DND-41 (cell line): Measurements from ENCODE around the gene KRTAP10-6.

Source experiments
- ATAC-seq: fragments of 200-7000 bp; cut with Tn5 transposase; 3 replicates; pipeline ENCODE4 v1.9.1; 2021; ENCODE audit warnings: low read depth; ENCODE audit not compliant: insufficient read depth
- DNase-seq: peaks from one replicate; pipeline ENCODE4 v3.0.0-alpha.2; 2020
- H2AFZ ChIP-seq: 2 replicates; pipeline ENCODE4 v1.6.0; 2012; ENCODE audit warnings: low read depth, low read length
- H3K27ac ChIP-seq: 2 replicates; pipeline ENCODE4 v1.5.1; 2012; ENCODE audit warnings: low read length, inconsistent platforms
- H3K27me3 ChIP-seq: fragments of 200-600 bp; sonication (generic); 2 replicates; pipeline ENCODE4 v1.6.0; 2012; ENCODE audit warnings: low read length, mild to moderate bottlenecking, inconsistent platforms; ENCODE audit not compliant: insufficient read depth, poor library complexity
- H3K36me3 ChIP-seq: 2 replicates; pipeline ENCODE4 v1.5.1; 2012; ENCODE audit warnings: low read length, inconsistent platforms; ENCODE audit not compliant: insufficient read depth
- H3K4me1 ChIP-seq: 2 replicates; pipeline ENCODE4 v1.5.1; 2012; ENCODE audit warnings: mild to moderate bottlenecking, low read length; ENCODE audit not compliant: insufficient read depth
- H3K4me2 ChIP-seq: 2 replicates; pipeline ENCODE4 v1.6.0; 2012; ENCODE audit warnings: mild to moderate bottlenecking, moderate library complexity, low read length, inconsistent platforms; ENCODE audit not compliant: insufficient read depth
- H3K4me3 ChIP-seq, 2 experiments: fragments of 200-600 bp in 1 of 2; shearing (Covaris generic) in 1 of 2; 2 replicates each; pipeline ENCODE4 v1.5.1; 2012 to 2016; ENCODE audit warnings: inconsistent platforms in 2 of 2, low read length in 2 of 2, mild to moderate bottlenecking in 2 of 2, low read depth in 1 of 2, moderate library complexity in 1 of 2
- H3K79me2 ChIP-seq: 2 replicates; pipeline ENCODE4 v1.6.0; 2012; ENCODE audit warnings: low read length, inconsistent platforms; ENCODE audit not compliant: insufficient read depth
- H3K9ac ChIP-seq: 2 replicates; pipeline ENCODE4 v1.6.0; 2012; ENCODE audit warnings: low read depth, mild to moderate bottlenecking, inconsistent platforms, low read length, moderate library complexity
- H3K9me3 ChIP-seq: 2 replicates; pipeline ENCODE4 v1.5.1; 2012; ENCODE audit warnings: low read length, moderate library complexity, mild to moderate bottlenecking, inconsistent platforms; ENCODE audit not compliant: insufficient read depth, severe bottlenecking
- H4K20me1 ChIP-seq: 2 replicates; pipeline ENCODE4 v1.6.0; 2012; ENCODE audit warnings: low read length; ENCODE audit not compliant: insufficient read depth
- EZH2 ChIP-seq: IDR thresholded peaks from 3 replicates; pipeline ENCODE4 v1.6.1; 2012; ENCODE audit warnings: borderline replicate concordance, low read depth, mild to moderate bottlenecking, moderate library complexity, low read length, inconsistent platforms; ENCODE audit not compliant: severe bottlenecking
- TF ChIP-seq, protein P1 (sequence below): IDR thresholded peaks from 2 replicates; pipeline ENCODE4 v1.5.1; 2012; ENCODE audit warnings: borderline replicate concordance, low read length, moderate library complexity, mild to moderate bottlenecking; ENCODE audit not compliant: poor library complexity, severe bottlenecking; ENCODE audit errors: extremely low read depth

Gene KRTAP10-6

GRCh38 chr21:44637018-44637850, 44.9 kb upstream of the KRTAP10-6 start, which contains the start of gene KRTAP10-10:
Gene KRTAP10-10, plus strand, starts transcription at chr21:44637356. Its CDS starts 62 bp downstream, at chr21:44637418.
- no peaks in the 10 kb centered on the region for H4K20me1 ChIP-seq
- H3K36me3 ChIP-seq, result no peaks in the 10 kb centered on the region
- no peak within 1 kb of the TSS for H2AFZ ChIP-seq
- DNase-seq (no peak), ATAC-seq (no peak)
- H3K27me3 ChIP-seq, result no peaks in the 10 kb centered on the region
- no peaks in the 10 kb centered on the region for H3K79me2 ChIP-seq
- no peak within 1 kb of the TSS for H3K4me3 ChIP-seq
- no peak within 1 kb of the TSS for H3K27ac ChIP-seq
- H3K9me3 ChIP-seq, result no peaks in the 10 kb centered on the region
- H3K4me1 ChIP-seq, result no peaks in the 10 kb centered on the region
- no peak for TF ChIP-seq EZH2
- TF ChIP-seq, protein P1, sequence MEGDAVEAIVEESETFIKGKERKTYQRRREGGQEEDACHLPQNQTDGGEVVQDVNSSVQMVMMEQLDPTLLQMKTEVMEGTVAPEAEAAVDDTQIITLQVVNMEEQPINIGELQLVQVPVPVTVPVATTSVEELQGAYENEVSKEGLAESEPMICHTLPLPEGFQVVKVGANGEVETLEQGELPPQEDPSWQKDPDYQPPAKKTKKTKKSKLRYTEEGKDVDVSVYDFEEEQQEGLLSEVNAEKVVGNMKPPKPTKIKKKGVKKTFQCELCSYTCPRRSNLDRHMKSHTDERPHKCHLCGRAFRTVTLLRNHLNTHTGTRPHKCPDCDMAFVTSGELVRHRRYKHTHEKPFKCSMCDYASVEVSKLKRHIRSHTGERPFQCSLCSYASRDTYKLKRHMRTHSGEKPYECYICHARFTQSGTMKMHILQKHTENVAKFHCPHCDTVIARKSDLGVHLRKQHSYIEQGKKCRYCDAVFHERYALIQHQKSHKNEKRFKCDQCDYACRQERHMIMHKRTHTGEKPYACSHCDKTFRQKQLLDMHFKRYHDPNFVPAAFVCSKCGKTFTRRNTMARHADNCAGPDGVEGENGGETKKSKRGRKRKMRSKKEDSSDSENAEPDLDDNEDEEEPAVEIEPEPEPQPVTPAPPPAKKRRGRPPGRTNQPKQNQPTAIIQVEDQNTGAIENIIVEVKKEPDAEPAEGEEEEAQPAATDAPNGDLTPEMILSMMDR, result no peak
- no peak within 1 kb of the TSS for H3K4me2 ChIP-seq
- no peak within 1 kb of the TSS for H3K9ac ChIP-seq

GRCh38 chr21:44636209-44637017, 44.1 kb upstream of the KRTAP10-6 start:
- Histone ChIP-seq H3K27ac (no peak overlapping the region), H3K9me3 (no peaks in the 10 kb centered on the region), H2AFZ (no peak overlapping the region), H3K9ac (no peak overlapping the region), H3K4me3 (no peak overlapping the region), H3K27me3 (no peaks in the 10 kb centered on the region), H3K4me2 (no peak overlapping the region), H3K4me1 (no peaks in the 10 kb centered on the region), H3K36me3 (no peaks in the 10 kb centered on the region), H3K79me2 (no peaks in the 10 kb centered on the region), H4K20me1 (no peaks in the 10 kb centered on the region)
- DNase-seq, result no peak
- ATAC-seq, result no peak
- TF ChIP-seq, protein P1, result no peak
- TF ChIP-seq EZH2, result no peak

- Histone ChIP-seq H2AFZ (no peak overlapping the region), H3K9ac (no peak overlapping the region), H3K27me3 (no peaks in the 10 kb centered on the region), H3K9me3 (peaks cover 5% of the 10 kb centered on the region), H3K27ac (no peak overlapping the region), H3K79me2 (no peaks in the 10 kb centered on the region), H3K36me3 (no peaks in the 10 kb centered on the region), H3K4me1 (no peaks in the 10 kb centered on the region), H3K4me2 (no peak overlapping the region), H4K20me1 (no peaks in the 10 kb centered on the region), H3K4me3 (no peak overlapping the region)
- ATAC-seq (no peak), DNase-seq (no peak)
- TF ChIP-seq EZH2, result no peak
- TF ChIP-seq, protein P1, result no peak
These were observed 39.8 kb upstream of the KRTAP10-6 start for GRCh38 chr21:44632067-44632466.
